Measurements from ENCODE around the gene CDKAL1.

The CDKAL1 gene

GRCh38 chr6:21277601-21278374, 743.5 kb downstream of the CDKAL1 start:
- no peak for DNase-seq

DNA sequence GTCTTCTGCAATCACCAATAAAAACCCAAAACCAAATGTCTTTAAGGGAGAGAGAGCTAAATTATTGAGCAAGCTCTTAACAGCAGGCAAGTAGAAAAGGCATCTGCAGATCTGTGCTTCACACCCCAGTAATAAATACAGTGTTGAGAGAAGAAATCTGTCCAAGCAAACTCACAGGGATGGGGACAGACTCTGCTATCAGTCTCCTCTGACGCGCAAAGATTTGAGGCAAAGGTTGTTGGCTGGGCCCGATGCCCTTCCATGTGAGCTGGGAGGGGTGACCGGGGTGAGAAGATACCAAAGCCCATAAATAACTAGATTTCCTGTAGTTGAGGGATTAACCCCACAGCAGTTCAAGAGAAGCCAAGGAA, 744.1 kb downstream of the CDKAL1 start:
- DNase-seq = no peak

- no peak for DNase-seq
Measured at GRCh38 chr6:21279619-21280018, 745.4 kb downstream of the CDKAL1 start.

DNA sequence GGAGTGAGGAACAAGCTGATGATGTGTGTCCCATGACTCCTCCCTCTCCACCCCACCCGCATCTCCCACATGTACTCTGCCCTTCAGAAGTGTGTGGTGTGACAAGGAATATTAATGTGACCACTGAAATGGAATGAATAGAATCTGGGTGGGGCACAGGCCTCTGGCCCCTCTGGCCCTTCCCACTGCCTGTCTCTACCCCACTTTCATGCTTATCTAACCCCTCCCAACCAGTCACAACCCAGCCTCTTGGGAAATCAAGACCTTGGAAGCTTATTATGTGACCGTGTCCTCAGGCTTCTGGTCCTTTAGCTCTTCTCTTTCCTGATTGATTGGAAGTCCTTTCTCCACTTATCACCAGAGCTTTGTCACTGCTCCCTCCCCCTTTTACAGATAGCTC, 747.1 kb downstream of the CDKAL1 start:
- no peak for DNase-seq
